IgD-negative memory B cell (primary cell): Measurements from ENCODE around the gene PKIG. TPM values are rescaled to one million over a fixed set of nuclear protein-coding genes. Genes with fewer than 3 reads are reported as not detected.
"Not testable (repeated sequence)": the region's sequence is repeated elsewhere in the genome, so short reads cannot be mapped to it uniquely, and the experiment has no call there.

Experiments used
- H3K27ac Mint-ChIP-seq, 3 donors: one replicate each; pipeline ENCODE4 v1.8.0; 2020 to 2022; ENCODE audit warnings: mild to moderate bottlenecking in 3 of 3, mixed read lengths in 3 of 3, moderate library complexity in 1 of 3
- H3K27me3 Mint-ChIP-seq: one replicate; pipeline ENCODE4 v1.8.0; 2021; ENCODE audit warnings: mixed read lengths
- H3K36me3 Mint-ChIP-seq: one replicate; pipeline ENCODE4 v1.8.0; 2020; ENCODE audit warnings: mild to moderate bottlenecking, mixed read lengths
- H3K4me1 Mint-ChIP-seq, 3 donors: one replicate each; pipeline ENCODE4 v1.8.0; 2020 to 2022; ENCODE audit warnings: mixed read lengths in 3 of 3, mild to moderate bottlenecking in 1 of 3
- H3K4me3 Mint-ChIP-seq, 4 donors: one replicate each; pipeline ENCODE4 v1.8.0; 2020 to 2022; ENCODE audit warnings: mild to moderate bottlenecking in 4 of 4, mixed read lengths in 4 of 4, moderate library complexity in 3 of 4
- H3K9me3 Mint-ChIP-seq, 3 donors: one replicate each; pipeline ENCODE4 v1.8.0; 2020 to 2021; ENCODE audit warnings: mixed read lengths in 3 of 3, mild to moderate bottlenecking in 1 of 3
- polyA plus RNA-seq: library from polyadenylated mRNA; unstranded; fragments of 300-500 nt; fragmentation: Illumina TruSeq; gene quantifications from one replicate; pipeline ENCODE4 v1.2.3, GENCODE V29; 2021

PKIG gene
- polyA plus RNA-seq, 1 donor from 2014 or later: 63.3 TPM

DNA sequence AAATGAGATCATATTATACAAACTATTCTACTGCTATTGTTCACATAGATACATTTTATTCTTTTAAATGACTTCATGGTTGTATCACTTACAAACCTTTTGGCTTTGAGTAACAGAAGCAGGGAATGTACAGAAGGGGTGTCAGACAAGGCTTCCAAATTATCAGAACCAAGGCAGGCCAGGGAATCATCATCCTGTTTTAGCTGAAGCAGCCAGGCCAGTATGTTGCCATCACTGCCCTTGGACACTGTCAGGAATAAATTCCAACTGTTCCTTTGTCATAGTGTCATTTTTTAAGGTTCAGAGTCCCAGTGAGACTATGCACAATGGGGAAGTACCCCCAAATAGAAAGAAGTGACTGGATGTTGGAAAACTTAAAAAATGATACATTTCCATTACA, 23.1 kb upstream of the PKIG start:
- Mint-ChIP-seq H3K36me3 (no peaks in the 10 kb centered on the region), H3K4me1 (peaks cover 5 to 7% (median 6%) of the 10 kb centered on the region in 3 donors), H3K4me3 (no peak overlapping the region), H3K27me3 (no peaks in the 10 kb centered on the region), H3K27ac (no peak overlapping the region), H3K9me3 (no peaks in the 10 kb centered on the region)

DNA sequence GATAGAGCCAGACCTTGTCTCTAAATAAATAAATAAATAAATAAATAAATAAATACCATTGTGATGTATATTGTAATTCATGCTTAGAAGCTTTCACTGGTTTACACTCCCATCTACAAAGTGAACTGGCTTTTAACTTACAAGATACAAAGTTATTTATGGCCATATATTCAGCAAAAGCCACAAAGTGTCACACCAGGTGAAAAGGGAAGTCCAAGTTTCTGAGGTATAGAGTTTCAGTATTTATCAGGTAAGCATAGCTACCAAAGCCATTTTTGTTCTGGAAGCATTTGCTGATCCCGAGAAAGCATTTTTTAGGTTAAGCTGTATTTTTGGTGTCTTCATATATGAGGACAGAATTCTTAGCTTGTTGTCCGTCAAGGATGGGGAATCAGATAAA, 22.1 kb upstream of the PKIG start:
- Mint-ChIP-seq H3K27ac (no peak overlapping the region), H3K4me1 (peaks cover 5 to 7% (median 6%) of the 10 kb centered on the region in 3 donors), H3K9me3 (no peaks in the 10 kb centered on the region), H3K4me3 (no peak overlapping the region), H3K27me3 (no peaks in the 10 kb centered on the region), H3K36me3 (no peaks in the 10 kb centered on the region)

DNA sequence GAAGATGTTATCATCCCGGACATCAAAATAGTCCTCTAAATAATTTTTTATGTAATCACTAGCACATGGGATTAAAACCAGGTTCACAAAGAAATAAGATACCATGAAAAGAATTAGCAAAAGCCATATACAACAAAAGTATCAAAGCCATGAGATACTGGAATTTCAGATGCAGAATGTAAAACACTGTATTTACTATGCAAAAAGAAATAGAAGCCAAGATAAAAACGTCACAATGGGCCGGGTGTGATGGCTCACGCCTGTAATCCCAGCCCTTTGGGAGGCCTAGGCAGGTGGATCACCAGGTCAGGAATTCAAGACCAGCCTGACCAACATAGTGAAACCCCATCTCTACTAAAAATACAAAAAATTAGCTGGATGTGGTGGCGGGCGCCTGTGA, 21.6 kb upstream of the PKIG start:
- H3K27ac Mint-ChIP-seq, H3K36me3 Mint-ChIP-seq: not testable (repeated sequence)

DNA sequence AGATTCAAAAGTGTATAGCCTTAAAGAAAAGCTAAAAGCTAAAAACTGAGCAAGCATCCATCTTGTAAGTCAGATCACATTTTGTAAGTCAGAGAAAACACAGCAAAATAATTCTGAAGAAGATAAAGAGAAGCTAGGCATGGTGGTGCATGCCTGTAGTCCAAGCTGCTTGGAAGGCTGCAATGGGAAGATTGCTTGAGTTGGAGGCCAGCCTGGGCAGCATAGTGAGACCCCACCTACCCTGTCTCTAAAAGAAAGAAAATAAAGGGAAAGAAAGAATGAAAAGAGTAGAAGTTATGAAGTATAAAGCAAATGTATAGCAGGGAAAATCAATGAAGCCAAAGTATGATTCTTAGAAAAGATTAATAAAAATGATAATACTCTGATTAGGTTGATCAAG, 20.5 kb upstream of the PKIG start:
- no peak overlapping the region for H3K27ac Mint-ChIP-seq
- no peaks in the 10 kb centered on the region for H3K27me3 Mint-ChIP-seq
- H3K36me3 Mint-ChIP-seq: no peaks in the 10 kb centered on the region
- H3K4me1 Mint-ChIP-seq: peaks cover 5 to 7% (median 6%) of the 10 kb centered on the region in 3 donors
- H3K9me3 Mint-ChIP-seq: no peaks in the 10 kb centered on the region
- H3K4me3 Mint-ChIP-seq: no peak overlapping the region

More for the DNA sequence above, 21.6 kb upstream of the PKIG start:
- not testable (repeated sequence) for H3K27me3 Mint-ChIP-seq, H3K4me3 Mint-ChIP-seq, H3K9me3 Mint-ChIP-seq, H3K4me1 Mint-ChIP-seq

DNA sequence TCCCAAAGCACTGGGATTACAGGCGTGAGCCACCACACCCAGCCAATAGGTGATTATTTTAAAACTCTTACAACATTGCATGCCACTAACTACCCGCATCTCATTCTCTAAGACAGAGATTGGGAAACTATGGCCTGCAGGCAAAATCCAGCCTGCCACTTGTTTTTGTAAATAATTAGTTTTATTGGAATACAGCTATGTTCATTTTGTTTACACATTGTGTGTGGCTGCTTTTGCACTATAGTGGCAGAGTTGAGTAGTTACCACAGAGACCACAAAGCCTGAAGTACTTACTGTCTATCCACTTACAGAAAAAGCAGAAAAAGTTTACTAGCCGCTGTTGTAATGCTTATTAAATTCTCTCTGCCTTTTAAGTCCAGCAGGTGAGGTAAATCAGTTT, 16.4 kb upstream of the PKIG start:
- Mint-ChIP-seq H3K36me3 (no peaks in the 10 kb centered on the region), H3K27me3 (no peaks in the 10 kb centered on the region), H3K9me3 (no peaks in the 10 kb centered on the region)

DNA sequence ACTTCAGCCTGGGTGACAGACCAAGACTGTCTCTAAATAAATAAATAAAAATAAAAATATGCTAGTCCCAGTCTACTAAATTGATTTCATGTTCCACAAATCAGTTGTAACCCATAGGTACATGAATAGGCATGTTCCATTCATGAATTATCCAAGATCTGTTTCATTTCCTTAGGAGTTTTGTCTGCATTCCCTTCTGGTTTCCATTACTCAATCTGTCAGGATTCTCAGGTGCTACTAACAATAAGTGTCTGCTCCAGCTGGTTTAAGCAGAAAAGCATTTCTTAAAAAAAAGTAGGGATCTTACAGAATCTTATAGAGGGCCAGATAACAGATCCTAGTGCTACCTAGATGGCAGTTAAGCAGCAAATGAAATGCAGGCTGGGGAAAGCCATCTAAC, 15.6 kb upstream of the PKIG start:
- Mint-ChIP-seq H3K27ac (peak overlapping the region in 1 of 3 donors; percentile 4), H3K4me3 (no peak overlapping the region), H3K27me3 (no peaks in the 10 kb centered on the region), H3K36me3 (no peaks in the 10 kb centered on the region), H3K9me3 (no peaks in the 10 kb centered on the region), H3K4me1 (no peaks in the 10 kb centered on the region)

More for the DNA sequence above, 16.4 kb upstream of the PKIG start:
- H3K27ac Mint-ChIP-seq: no peak overlapping the region
- no peaks in the 10 kb centered on the region for H3K4me1 Mint-ChIP-seq
- H3K4me3 Mint-ChIP-seq: no peak overlapping the region

DNA sequence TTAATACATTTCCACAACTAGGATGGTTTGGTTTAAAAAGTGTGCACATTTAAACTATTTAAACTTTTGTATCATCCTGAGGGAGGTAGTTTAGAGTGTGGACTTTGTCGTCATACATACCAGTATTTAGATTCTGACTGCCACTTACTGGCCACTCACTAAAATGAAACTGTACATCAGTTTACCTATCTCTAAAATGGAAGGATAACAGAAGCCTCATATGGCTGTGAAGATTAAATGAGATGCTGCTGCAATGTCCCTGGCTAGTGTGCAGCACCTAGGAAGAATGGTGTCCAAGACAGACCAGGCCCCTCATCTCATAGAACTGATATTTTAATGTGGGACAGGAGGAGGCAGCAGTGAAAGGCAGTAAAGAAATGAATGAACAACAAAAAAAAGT, 12.0 kb upstream of the PKIG start:
- Mint-ChIP-seq H3K4me3 (no peak overlapping the region), H3K9me3 (no peaks in the 10 kb centered on the region), H3K4me1 (no peaks in the 10 kb centered on the region), H3K27ac (no peak overlapping the region), H3K27me3 (no peaks in the 10 kb centered on the region), H3K36me3 (no peaks in the 10 kb centered on the region)

DNA sequence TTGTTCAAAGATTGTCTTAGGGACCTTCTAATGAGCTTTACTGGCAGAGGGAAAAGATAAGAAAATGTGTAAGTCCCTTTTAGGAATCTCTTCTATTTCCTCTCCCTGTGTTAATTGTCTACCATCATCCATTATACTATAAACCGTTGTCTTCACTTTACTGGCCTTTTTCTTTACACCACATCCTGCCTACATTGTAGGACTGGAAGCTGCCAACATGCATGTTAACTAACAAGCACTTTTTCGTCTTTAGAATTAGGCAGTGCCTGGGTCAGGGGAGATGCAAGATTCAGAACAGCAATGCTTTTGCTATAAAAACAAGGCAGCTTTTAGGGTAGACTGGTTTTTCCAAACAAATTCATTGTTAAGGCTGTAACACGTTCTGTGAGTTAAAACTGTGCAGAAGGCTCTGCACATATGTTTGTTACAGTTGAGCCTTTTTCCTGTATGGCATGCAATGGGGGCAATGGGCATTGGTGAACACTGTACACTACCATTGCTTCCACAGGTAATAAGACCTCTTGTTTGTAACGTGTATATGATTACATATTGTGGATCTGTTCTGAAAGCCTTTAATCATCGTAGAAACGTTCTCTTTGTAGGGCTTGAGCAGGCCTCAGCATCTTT, 10.9 kb upstream of the PKIG start:
- H3K4me1 Mint-ChIP-seq: peaks cover 5 to 7% (median 7%) of the 10 kb centered on the region in 3 donors
- H3K4me3 Mint-ChIP-seq: no peak overlapping the region
- no peaks in the 10 kb centered on the region for H3K9me3 Mint-ChIP-seq
- no peaks in the 10 kb centered on the region for H3K27me3 Mint-ChIP-seq
- H3K27ac Mint-ChIP-seq: no peak overlapping the region
- H3K36me3 Mint-ChIP-seq: no peaks in the 10 kb centered on the region

DNA sequence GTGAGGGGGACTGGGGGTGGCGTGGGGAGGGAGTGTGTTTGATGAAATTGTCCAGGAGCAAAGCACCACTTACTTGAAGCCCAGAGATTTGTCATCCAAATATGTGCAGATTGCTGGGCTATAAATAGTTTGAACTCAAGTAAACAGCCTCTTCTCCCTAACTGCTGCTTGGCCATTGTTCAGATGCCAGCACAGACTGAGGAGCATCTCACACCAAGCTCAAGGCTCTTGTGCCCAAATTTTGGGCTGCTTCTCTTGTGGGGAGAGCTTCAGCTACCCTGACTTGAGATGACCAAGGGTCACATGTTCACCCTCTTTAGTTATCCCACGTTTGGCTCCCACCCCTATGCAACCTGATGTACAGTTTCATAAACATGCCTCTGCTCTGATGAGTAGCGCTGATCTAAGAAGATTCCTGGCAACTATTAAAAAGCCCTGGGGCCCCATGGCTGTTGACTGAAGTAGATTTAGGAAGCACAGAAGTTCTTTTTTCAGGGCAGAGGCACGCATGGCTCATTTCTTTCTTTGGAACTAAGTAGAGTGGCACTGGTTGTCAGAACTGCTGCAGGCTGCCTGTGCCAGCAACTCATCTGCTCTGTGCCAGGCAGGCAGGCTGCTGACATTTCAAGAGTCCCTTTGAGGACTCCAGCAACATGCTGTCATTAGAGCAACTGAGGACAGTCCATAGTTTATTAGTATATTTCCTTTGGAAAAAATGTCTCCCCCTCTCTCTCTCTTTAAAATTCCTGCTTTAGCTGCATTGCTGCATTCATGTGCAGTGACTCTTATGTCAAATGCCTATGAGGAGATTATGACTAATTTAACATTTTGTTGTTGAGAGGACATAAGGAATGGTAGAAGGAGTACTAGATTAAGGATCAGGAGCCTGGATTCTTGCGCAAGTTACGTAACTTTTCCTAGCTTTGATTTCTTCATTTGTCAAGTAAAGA, 9.6 kb upstream of the PKIG start:
- Mint-ChIP-seq H3K27me3 (no peaks in the 10 kb centered on the region), H3K36me3 (no peaks in the 10 kb centered on the region), H3K9me3 (no peaks in the 10 kb centered on the region), H3K4me3 (no peak overlapping the region), H3K27ac (no peak overlapping the region), H3K4me1 (peaks cover 6 to 15% (median 10%) of the 10 kb centered on the region in 3 donors)

DNA sequence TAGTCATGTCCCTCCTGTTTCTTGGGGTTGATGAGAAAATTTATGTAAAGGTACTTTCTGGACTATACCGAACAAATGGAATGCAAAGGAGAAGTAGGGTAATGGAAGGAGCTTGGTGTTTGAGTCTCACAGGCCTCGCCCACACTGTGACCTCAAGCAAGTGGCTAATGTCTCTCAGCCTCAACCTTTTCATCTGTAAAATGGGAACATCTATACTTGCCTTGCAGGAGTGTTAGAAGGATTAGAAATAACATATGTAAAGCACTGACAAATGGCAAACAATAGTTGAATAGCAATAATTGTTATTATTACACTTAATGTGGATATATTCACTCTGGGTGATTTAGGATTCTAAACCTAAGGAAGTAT, 8.9 kb upstream of the PKIG start:
- Mint-ChIP-seq H3K27me3 (no peaks in the 10 kb centered on the region), H3K27ac (no peak overlapping the region)

DNA sequence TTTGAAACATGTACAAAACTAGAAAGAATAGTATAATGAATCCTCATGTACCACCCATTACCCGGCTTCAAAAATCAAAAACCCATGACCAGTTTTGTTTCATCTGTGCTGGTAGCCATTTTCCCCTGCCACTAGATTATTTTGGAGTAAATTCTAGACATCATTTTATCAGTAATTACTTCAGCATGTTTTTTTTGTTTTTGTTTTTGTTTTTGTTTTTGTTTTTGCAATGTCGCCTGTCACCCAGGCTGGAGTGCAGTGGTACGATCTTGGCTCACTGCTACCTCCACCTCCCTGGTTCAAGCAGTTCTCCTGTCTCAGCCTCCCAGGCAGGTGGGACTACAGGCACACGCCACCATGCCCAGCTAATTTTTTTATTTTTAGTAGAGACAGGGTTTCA, 8.0 kb upstream of the PKIG start:
- no peaks in the 10 kb centered on the region for H3K27me3 Mint-ChIP-seq
- no peaks in the 10 kb centered on the region for H3K9me3 Mint-ChIP-seq
- peaks cover 11 to 21% (median 15%) of the 10 kb centered on the region in 3 donors for H3K4me1 Mint-ChIP-seq
- H3K27ac Mint-ChIP-seq: no peak overlapping the region
- no peaks in the 10 kb centered on the region for H3K36me3 Mint-ChIP-seq
- H3K4me3 Mint-ChIP-seq: no peak overlapping the region

More for the DNA sequence above, 8.9 kb upstream of the PKIG start:
- Mint-ChIP-seq H3K4me1 (peaks cover 7 to 16% (median 11%) of the 10 kb centered on the region in 3 donors), H3K4me3 (no peak overlapping the region), H3K36me3 (no peaks in the 10 kb centered on the region), H3K9me3 (no peaks in the 10 kb centered on the region)

DNA sequence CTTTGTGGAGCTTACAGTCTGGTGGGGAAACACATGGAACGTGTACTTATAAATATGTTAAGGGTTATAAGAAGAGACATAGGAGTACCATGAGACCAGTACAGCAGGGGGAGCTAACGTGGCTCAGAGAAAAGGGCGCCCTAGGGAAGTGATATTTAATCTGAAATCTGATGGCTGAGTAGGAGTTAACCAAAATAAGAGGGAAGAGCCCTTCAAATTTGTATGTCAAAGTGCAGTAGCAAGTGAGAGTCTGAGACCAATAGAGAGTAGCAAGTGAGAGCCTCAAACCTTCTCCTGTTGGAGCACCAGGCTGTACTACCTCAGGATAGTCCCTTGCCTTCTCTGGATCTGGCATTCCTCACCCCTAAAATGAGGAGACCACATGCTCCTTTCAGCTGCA, 6.1 kb upstream of the PKIG start:
- peak overlapping the region in 2 of 3 donors; percentile 31 to 91 for H3K27ac Mint-ChIP-seq
- H3K27me3 Mint-ChIP-seq: no peaks in the 10 kb centered on the region
- no peaks in the 10 kb centered on the region for H3K9me3 Mint-ChIP-seq
- H3K4me1 Mint-ChIP-seq: peaks cover 24 to 39% (median 33%) of the 10 kb centered on the region in 3 donors
- H3K36me3 Mint-ChIP-seq: no peaks in the 10 kb centered on the region
- peak overlapping the region in 3 of 4 donors; percentile 23 to 85 (median 26) for H3K4me3 Mint-ChIP-seq

DNA sequence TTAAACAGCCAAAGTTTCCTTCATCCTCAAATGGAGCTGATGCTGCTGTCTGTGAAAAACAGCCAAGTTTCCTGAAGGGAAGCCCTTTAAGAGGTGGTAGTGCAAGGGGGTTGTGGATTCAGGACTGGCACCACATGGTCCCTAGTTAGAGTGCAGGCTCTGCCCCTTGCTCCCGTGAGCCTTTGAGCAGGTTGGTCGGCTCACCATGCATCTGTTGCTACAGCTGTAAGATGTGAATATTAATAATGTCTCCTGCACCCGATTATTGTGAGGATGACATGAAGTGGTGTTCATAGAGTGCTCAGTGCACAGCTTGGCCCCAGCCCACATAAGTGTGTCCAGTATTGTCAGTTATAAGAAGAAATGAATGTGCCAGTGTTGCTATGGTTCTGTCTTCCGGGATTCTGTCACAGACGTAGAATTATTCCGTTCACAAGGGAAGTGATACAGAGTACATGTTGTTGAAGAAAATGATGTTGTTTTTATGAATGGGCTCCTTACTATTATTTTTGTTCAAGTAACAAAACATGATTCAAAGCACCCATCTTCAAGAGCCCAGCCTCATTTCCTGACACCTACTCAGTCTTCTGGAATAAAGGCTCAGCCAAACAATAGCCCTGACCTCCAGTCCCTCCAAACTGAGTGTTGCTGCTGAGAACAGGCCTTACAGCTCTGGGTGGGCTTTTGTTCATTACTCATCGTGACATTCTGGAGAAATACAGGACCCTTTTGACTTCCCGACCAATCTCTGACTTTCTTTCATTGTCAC, 2.9 kb upstream of the PKIG start:
- H3K27me3 Mint-ChIP-seq: no peaks in the 10 kb centered on the region
- no peaks in the 10 kb centered on the region for H3K9me3 Mint-ChIP-seq
- no peaks in the 10 kb centered on the region for H3K36me3 Mint-ChIP-seq
- H3K4me1 Mint-ChIP-seq: peaks cover 42 to 55% (median 44%) of the 10 kb centered on the region in 3 donors
- H3K4me3 Mint-ChIP-seq: peak overlapping the region; percentile 87 to 96 (median 92)
- H3K27ac Mint-ChIP-seq: peak overlapping the region; percentile 93 to 100 (median 98)

DNA sequence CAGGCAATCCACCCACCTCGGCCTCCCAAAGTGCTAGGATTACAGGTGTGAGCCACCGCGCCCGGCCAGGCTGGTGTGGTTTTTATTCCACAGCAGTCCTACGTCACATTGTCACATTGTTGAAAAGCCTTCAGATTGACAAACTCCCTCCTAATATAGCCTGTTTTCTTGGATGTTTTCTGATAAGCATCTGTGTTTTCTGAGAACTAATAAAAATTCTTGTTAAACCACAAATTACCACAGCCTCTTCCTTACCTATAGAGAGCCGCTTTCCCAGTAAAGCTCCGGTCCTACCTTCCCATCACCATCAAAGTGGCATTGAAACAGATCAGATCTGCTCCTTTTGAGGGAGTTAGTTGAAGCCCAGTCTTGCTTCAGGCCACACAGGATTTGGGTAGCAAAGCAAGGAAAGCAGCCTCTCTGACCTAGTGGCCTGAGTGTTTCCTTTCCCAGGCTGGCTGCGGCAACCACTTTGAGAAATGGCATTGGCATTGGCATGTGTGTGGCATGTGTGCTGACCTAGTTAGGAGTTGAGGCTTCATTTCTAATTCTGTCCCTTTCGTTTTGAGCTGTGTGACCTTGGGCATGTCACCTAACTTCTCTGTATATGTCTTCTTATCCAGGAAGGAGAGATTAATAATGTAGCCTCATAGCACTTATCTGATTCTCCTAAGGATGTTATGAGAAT, 1.7 kb upstream of the PKIG start:
- no peaks in the 10 kb centered on the region for H3K9me3 Mint-ChIP-seq
- peak overlapping the region; percentile 93 to 100 (median 98) for H3K27ac Mint-ChIP-seq
- no peaks in the 10 kb centered on the region for H3K36me3 Mint-ChIP-seq
- H3K27me3 Mint-ChIP-seq: no peaks in the 10 kb centered on the region
- H3K4me1 Mint-ChIP-seq: peaks cover 52 to 65% (median 54%) of the 10 kb centered on the region in 3 donors
- peak overlapping the region; percentile 87 to 96 (median 92) for H3K4me3 Mint-ChIP-seq
